ENCODE results near the gene MATR3.

Gene MATR3

GRCh38 chr5:139363937-139364336 lies 70.4 kb downstream of the MATR3 start:
- ATAC-seq (ENCODE audit: low read depth): no peak
- no peak overlapping the region for H3K27ac ChIP-seq (ENCODE audit: poor library complexity, severe bottlenecking)
- no peaks in the 10 kb centered on the region for H3K4me1 ChIP-seq (ENCODE audit: insufficient read depth, poor library complexity, severe bottlenecking)
- no peak for DNase-seq (ENCODE audit: low spot score)
- H3K36me3 ChIP-seq (ENCODE audit: low read depth): peaks cover 72% of the 10 kb centered on the region
- TF ChIP-seq CTCF (IDR thresholded peaks at IDR 0.05; ENCODE audit: poor library complexity, severe bottlenecking): no peak
- H3K9me3 ChIP-seq (ENCODE audit: severe bottlenecking): no peaks in the 10 kb centered on the region
- H3K4me3 ChIP-seq (ENCODE audit: severe bottlenecking): no peak overlapping the region
- no peaks in the 10 kb centered on the region for H3K27me3 ChIP-seq (ENCODE audit: insufficient read depth, poor library complexity, severe bottlenecking)

- TF ChIP-seq CTCF (IDR thresholded peaks at IDR 0.05; ENCODE audit: poor library complexity, severe bottlenecking): no peak
- Histone ChIP-seq H3K36me3 (ENCODE audit: low read depth) (peaks cover 77% of the 10 kb centered on the region), H3K4me1 (ENCODE audit: insufficient read depth, poor library complexity, severe bottlenecking) (no peaks in the 10 kb centered on the region), H3K27ac (ENCODE audit: poor library complexity, severe bottlenecking) (no peak overlapping the region), H3K27me3 (ENCODE audit: insufficient read depth, poor library complexity, severe bottlenecking) (no peaks in the 10 kb centered on the region), H3K4me3 (ENCODE audit: severe bottlenecking) (no peak overlapping the region), H3K9me3 (ENCODE audit: severe bottlenecking) (no peaks in the 10 kb centered on the region)
- DNase-seq (ENCODE audit: low spot score): no peak
- no peak for ATAC-seq (ENCODE audit: low read depth)
Observed at GRCh38 chr5:139364466-139364865, 70.9 kb downstream of the MATR3 start.

GRCh38 chr5:139368613-139369012 lies 75.1 kb downstream of the MATR3 start:
- DNase-seq (ENCODE audit: low spot score): no peak
- no peak overlapping the region for H3K4me3 ChIP-seq (ENCODE audit: severe bottlenecking)
- H3K9me3 ChIP-seq (ENCODE audit: severe bottlenecking): no peaks in the 10 kb centered on the region
- no peak for ATAC-seq (ENCODE audit: low read depth)
- H3K27me3 ChIP-seq (ENCODE audit: insufficient read depth, poor library complexity, severe bottlenecking): no peaks in the 10 kb centered on the region
- H3K27ac ChIP-seq (ENCODE audit: poor library complexity, severe bottlenecking): no peak overlapping the region
- H3K36me3 ChIP-seq (ENCODE audit: low read depth): peaks cover 86% of the 10 kb centered on the region
- TF ChIP-seq CTCF (IDR thresholded peaks at IDR 0.05; ENCODE audit: poor library complexity, severe bottlenecking): peak; percentile 29
- H3K4me1 ChIP-seq (ENCODE audit: insufficient read depth, poor library complexity, severe bottlenecking): peaks cover 5% of the 10 kb centered on the region

GRCh38 chr5:139369181-139369580 lies 75.6 kb downstream of the MATR3 start:
- no peak for TF ChIP-seq CTCF (IDR thresholded peaks at IDR 0.05; ENCODE audit: poor library complexity, severe bottlenecking)
- H3K4me3 ChIP-seq (ENCODE audit: severe bottlenecking): no peak overlapping the region
- no peak overlapping the region for H3K27ac ChIP-seq (ENCODE audit: poor library complexity, severe bottlenecking)
- H3K36me3 ChIP-seq (ENCODE audit: low read depth): peaks cover 81% of the 10 kb centered on the region
- no peak for ATAC-seq (ENCODE audit: low read depth)
- no peaks in the 10 kb centered on the region for H3K9me3 ChIP-seq (ENCODE audit: severe bottlenecking)
- DNase-seq (ENCODE audit: low spot score): no peak
- H3K4me1 ChIP-seq (ENCODE audit: insufficient read depth, poor library complexity, severe bottlenecking): peaks cover 10% of the 10 kb centered on the region
- no peaks in the 10 kb centered on the region for H3K27me3 ChIP-seq (ENCODE audit: insufficient read depth, poor library complexity, severe bottlenecking)

GRCh38 chr5:139371482-139372435 lies 78.2 kb downstream of the MATR3 start:
- no peak for TF ChIP-seq CTCF (IDR thresholded peaks at IDR 0.05; ENCODE audit: poor library complexity, severe bottlenecking)
- Histone ChIP-seq H3K27me3 (ENCODE audit: insufficient read depth, poor library complexity, severe bottlenecking) (no peaks in the 10 kb centered on the region), H3K4me1 (ENCODE audit: insufficient read depth, poor library complexity, severe bottlenecking) (peaks cover 10% of the 10 kb centered on the region), H3K9me3 (ENCODE audit: severe bottlenecking) (no peaks in the 10 kb centered on the region), H3K4me3 (ENCODE audit: severe bottlenecking) (no peak overlapping the region), H3K36me3 (ENCODE audit: low read depth) (peaks cover 55% of the 10 kb centered on the region), H3K27ac (ENCODE audit: poor library complexity, severe bottlenecking) (peak overlapping the region; percentile 2)
- ATAC-seq (ENCODE audit: low read depth) (no peak), DNase-seq (ENCODE audit: low spot score) (no peak)
